GM18873 (cell line): ENCODE results near the gene PF4V1.
"Not testable (repeated sequence)": the region's sequence is repeated elsewhere in the genome, so short reads cannot be mapped to it uniquely, and the experiment has no call there.

Source experiments
- ATAC-seq: cut with Tn5 transposase; IDR thresholded peaks from one replicate; pipeline ENCODE4 v1.9.1; 2021; ENCODE audit warnings: mild to moderate bottlenecking, moderate library complexity, moderate number of reproducible peaks; ENCODE audit not compliant: unreplicated experiment, low FRiP score

PF4V1 gene

GRCh38 chr4:73869130-73870055 lies 16.3 kb downstream of the PF4V1 start, which contains the start of gene CXCL1:
CXCL1 (plus strand) TSS chr4:73869393; CDS start chr4:73869471, 78 bp downstream.
- ATAC-seq = no peak

GRCh38 chr4:73870260-73870659 lies 17.2 kb downstream of the PF4V1 start:
- ATAC-seq = no peak

- no peak for ATAC-seq
Measured at GRCh38 chr4:73870768-73871167, 17.7 kb downstream of the PF4V1 start.

GRCh38 chr4:73871511-73872310 lies 18.6 kb downstream of the PF4V1 start:
- ATAC-seq = no peak

GRCh38 chr4:73872316-73873108 lies 19.4 kb downstream of the PF4V1 start:
- ATAC-seq = no peak

- ATAC-seq = no peak
Measured at GRCh38 chr4:73874386-73874785, 21.3 kb downstream of the PF4V1 start.

- ATAC-seq = no peak
Measured at GRCh38 chr4:73875401-73875800, 22.3 kb downstream of the PF4V1 start.

- ATAC-seq = no peak
Measured at GRCh38 chr4:73883306-73883705, 30.2 kb downstream of the PF4V1 start.

- no peak for ATAC-seq
Measured at GRCh38 chr4:73885574-73886267, 32.6 kb downstream of the PF4V1 start.

GRCh38 chr4:73891326-73891725 lies 38.2 kb downstream of the PF4V1 start:
- ATAC-seq = no peak

GRCh38 chr4:73891739-73892405 lies 38.8 kb downstream of the PF4V1 start:
- ATAC-seq = no peak

- no peak for ATAC-seq
Measured at GRCh38 chr4:73892966-73893365, 39.9 kb downstream of the PF4V1 start.

GRCh38 chr4:73894001-73894400 lies 40.9 kb downstream of the PF4V1 start:
- no peak for ATAC-seq

- no peak for ATAC-seq
Measured at GRCh38 chr4:73895201-73896175, 42.4 kb downstream of the PF4V1 start.

- no peak for ATAC-seq
Measured at GRCh38 chr4:73896416-73896815, 43.3 kb downstream of the PF4V1 start.

- ATAC-seq = no peak
Measured at GRCh38 chr4:73897380-73898136, 44.5 kb downstream of the PF4V1 start.

- ATAC-seq = not testable (repeated sequence)
Measured at GRCh38 chr4:73899338-73899737, 46.2 kb downstream of the PF4V1 start.

GRCh38 chr4:73901031-73901430 lies 47.9 kb downstream of the PF4V1 start:
- ATAC-seq = no peak
